HEK293 (cell line): ENCODE measurements around the gene UBXN1.
"Not testable (repeated sequence)": the region's sequence is repeated elsewhere in the genome, so short reads cannot be mapped to it uniquely, and the experiment has no call there.

Experiments
- CTCF ChIA-PET: fragments of 350-600 bp; formaldehyde crosslinking; extraction: SDS; loops from one replicate; lab custom pipeline; 2021; ENCODE audit warnings: antibody characterized with exemption; lab: Yijun Ruan, JAX
- POLR2A ChIA-PET: fragments of 300-600 bp; formaldehyde crosslinking; extraction: SDS; loops from one replicate; lab custom pipeline; 2020; ENCODE audit warnings: antibody characterized with exemption, inconsistent platforms; lab: Yijun Ruan, JAX
- H3K27ac ChIP-seq: fragments of 200-500 bp; sonication (Bioruptor generic); 2 replicates; pipeline ENCODE4 v1.5.1; 2014; ENCODE audit warnings: low read depth, low read length, control low read depth, inconsistent platforms; ENCODE audit errors: extremely low read depth
- H3K36me3 ChIP-seq, 2 experiments: fragments of 200-500 bp in 1 of 2; sonication (Bioruptor generic) in 1 of 2; 1 replicate in 1 of 2; 2 replicates in 1 of 2; pipeline ENCODE4 v1.5.1; 2014 to 2017; ENCODE audit warnings: inconsistent platforms in 2 of 2, low read length in 2 of 2; ENCODE audit not compliant: control insufficient read depth in 2 of 2, insufficient read depth in 1 of 2
- H3K4me1 ChIP-seq: fragments of 200-500 bp; sonication (Bioruptor generic); 2 replicates; pipeline ENCODE4 v1.5.1; 2014; ENCODE audit warnings: mild to moderate bottlenecking, low read length, inconsistent platforms; ENCODE audit not compliant: control insufficient read depth, insufficient read depth
- H3K4me3 ChIP-seq: 2 replicates; pipeline ENCODE4 v1.5.1; 2011; ENCODE audit warnings: low read depth, mild to moderate bottlenecking, control low read depth, low read length, moderate library complexity
- H3K9me3 ChIP-seq: fragments of 200-500 bp; sonication (Bioruptor generic); 2 replicates; pipeline ENCODE4 v1.5.1; 2014; ENCODE audit warnings: low read depth, low read length, inconsistent platforms; ENCODE audit not compliant: control insufficient read depth, insufficient read depth
- GLI2 ChIP-seq: fragments of 450-650 bp; formaldehyde crosslinking; IDR thresholded peaks from 2 replicates; pipeline ENCODE4; 2017; ENCODE audit warnings: missing biosample characterization, missing genetic modification characterization, low read depth, borderline replicate concordance
- GLIS2 ChIP-seq: fragments of 450-650 bp; formaldehyde crosslinking; IDR thresholded peaks from 2 replicates; pipeline ENCODE4 v1.5.1; 2016; ENCODE audit warnings: missing biosample characterization, missing genetic modification characterization
- KLF9 ChIP-seq: fragments of 450-650 bp; formaldehyde crosslinking; IDR thresholded peaks from 2 replicates; pipeline ENCODE4 v1.5.1; 2016; ENCODE audit warnings: missing biosample characterization, missing genetic modification characterization, low read depth
- MEIS1 ChIP-seq: sonication (generic); formaldehyde crosslinking; IDR thresholded peaks from 2 replicates; pipeline ENCODE4 v1.8.1; 2022; ENCODE audit warnings: missing genetic modification reagents, mild to moderate bottlenecking, borderline replicate concordance
- SP3 ChIP-seq: fragments of 450-650 bp; formaldehyde crosslinking; IDR thresholded peaks from 2 replicates; pipeline ENCODE4 v1.5.1; 2016; ENCODE audit warnings: missing biosample characterization, missing genetic modification characterization
- TRIM28 ChIP-seq: IDR thresholded peaks from 2 replicates; pipeline ENCODE4 v1.6.1; 2011; ENCODE audit warnings: low read length, control low read depth, borderline replicate concordance
- YY1 ChIP-seq: fragments of 450-650 bp; formaldehyde crosslinking; IDR thresholded peaks from 2 replicates; pipeline ENCODE4 v1.5.1; 2018; ENCODE audit warnings: missing biosample characterization, missing genetic modification characterization
- ZBTB17 ChIP-seq: fragments of 450-650 bp; formaldehyde crosslinking; IDR thresholded peaks from 2 replicates; pipeline ENCODE4 v1.5.1; 2016; ENCODE audit warnings: missing biosample characterization, missing genetic modification characterization
- ZIC2 ChIP-seq: fragments of 450-650 bp; formaldehyde crosslinking; IDR thresholded peaks from 2 replicates; pipeline ENCODE4 v1.5.1; 2016; ENCODE audit warnings: missing biosample characterization, missing genetic modification characterization
- ZNF114 ChIP-seq: fragments of 450-650 bp; formaldehyde crosslinking; IDR thresholded peaks from 2 replicates; pipeline ENCODE4 v1.5.0; 2017; ENCODE audit warnings: missing biosample characterization, missing genetic modification characterization
- ZNF416 ChIP-seq: fragments of 450-650 bp; formaldehyde crosslinking; IDR thresholded peaks from 2 replicates; pipeline ENCODE4 v1.5.1; 2016; ENCODE audit warnings: missing biosample characterization, missing genetic modification characterization
- ZNF514 ChIP-seq: fragments of 450-650 bp; formaldehyde crosslinking; IDR thresholded peaks from 2 replicates; pipeline ENCODE4 v1.5.1; 2016; ENCODE audit warnings: missing biosample characterization, missing genetic modification characterization
- ZNF521 ChIP-seq: fragments of 450-650 bp; formaldehyde crosslinking; IDR thresholded peaks from 2 replicates; pipeline ENCODE4 v1.5.1; 2017; ENCODE audit warnings: missing biosample characterization, mild to moderate bottlenecking, missing genetic modification characterization
- ZNF558 ChIP-seq: fragments of 450-650 bp; formaldehyde crosslinking; IDR thresholded peaks from 2 replicates; pipeline ENCODE4 v1.5.1; 2016; ENCODE audit warnings: missing biosample characterization, missing genetic modification characterization
- ZNF560 ChIP-seq: fragments of 450-650 bp; formaldehyde crosslinking; IDR thresholded peaks from 2 replicates; pipeline ENCODE4 v1.5.1; 2017; ENCODE audit warnings: missing biosample characterization, missing genetic modification characterization, borderline replicate concordance
- ZNF645 ChIP-seq: fragments of 450-650 bp; formaldehyde crosslinking; IDR thresholded peaks from 2 replicates; pipeline ENCODE4; 2016; ENCODE audit warnings: missing biosample characterization, missing genetic modification characterization
- ZNF843 ChIP-seq: fragments of 450-650 bp; formaldehyde crosslinking; IDR thresholded peaks from 2 replicates; pipeline ENCODE4 v1.5.1; 2016; ENCODE audit warnings: missing biosample characterization, missing genetic modification characterization
- ZSCAN23 ChIP-seq: fragments of 450-650 bp; formaldehyde crosslinking; IDR thresholded peaks from 2 replicates; pipeline ENCODE4 v1.5.1; 2016; ENCODE audit warnings: missing biosample characterization, missing genetic modification characterization
- ZSCAN4 ChIP-seq: fragments of 450-650 bp; formaldehyde crosslinking; IDR thresholded peaks from 2 replicates; pipeline ENCODE4 v1.5.1; 2017; ENCODE audit warnings: missing biosample characterization, missing genetic modification characterization
- TF ChIP-seq, protein P1 (sequence below): fragments of 450-650 bp; formaldehyde crosslinking; IDR thresholded peaks from 2 replicates; pipeline ENCODE4 v1.5.1; 2016; ENCODE audit warnings: missing biosample characterization, missing genetic modification characterization
- TF ChIP-seq, protein P2 (sequence below): fragments of 450-650 bp; formaldehyde crosslinking; IDR thresholded peaks from 2 replicates; pipeline ENCODE4 v1.5.1; 2016; ENCODE audit warnings: missing biosample characterization, missing genetic modification characterization, low read depth
- TF ChIP-seq, protein P3 (sequence below): fragments of 450-650 bp; formaldehyde crosslinking; IDR thresholded peaks from 2 replicates; pipeline ENCODE4 v1.5.1; 2016; ENCODE audit warnings: missing biosample characterization, missing genetic modification characterization
- TF ChIP-seq, protein P4 (sequence below): fragments of 450-650 bp; formaldehyde crosslinking; IDR thresholded peaks from 2 replicates; pipeline ENCODE4 v1.5.1; 2017; ENCODE audit warnings: missing biosample characterization, missing genetic modification characterization

UBXN1 gene

GRCh38 chr11:62705413-62705812, 26.5 kb upstream of the UBXN1 start:
- peak overlapping the region; percentile 62 for H3K4me3 ChIP-seq
- H3K4me1 ChIP-seq = peaks cover 3% of the 10 kb centered on the region; the same call in 1 of the 2 replicates
- peak overlapping the region; percentile 51; the same call in 1 of the 2 replicates for H3K27ac ChIP-seq
- TF ChIP-seq ZNF560 (tag by site-specific recombination) (no peak), YY1 (tag by site-specific recombination) (no peak), ZNF114 (tag by site-specific recombination) (no peak), ZBTB17 (tag by site-specific recombination) (no peak), ZNF558 (no peak), GLI2 (no peak), ZNF843 (no peak), ZNF416 (no peak), KLF9 (tag by site-specific recombination) (no peak), TRIM28 (no peak), ZIC2 (tag by site-specific recombination) (no peak)
- TF ChIP-seq, protein P1, sequence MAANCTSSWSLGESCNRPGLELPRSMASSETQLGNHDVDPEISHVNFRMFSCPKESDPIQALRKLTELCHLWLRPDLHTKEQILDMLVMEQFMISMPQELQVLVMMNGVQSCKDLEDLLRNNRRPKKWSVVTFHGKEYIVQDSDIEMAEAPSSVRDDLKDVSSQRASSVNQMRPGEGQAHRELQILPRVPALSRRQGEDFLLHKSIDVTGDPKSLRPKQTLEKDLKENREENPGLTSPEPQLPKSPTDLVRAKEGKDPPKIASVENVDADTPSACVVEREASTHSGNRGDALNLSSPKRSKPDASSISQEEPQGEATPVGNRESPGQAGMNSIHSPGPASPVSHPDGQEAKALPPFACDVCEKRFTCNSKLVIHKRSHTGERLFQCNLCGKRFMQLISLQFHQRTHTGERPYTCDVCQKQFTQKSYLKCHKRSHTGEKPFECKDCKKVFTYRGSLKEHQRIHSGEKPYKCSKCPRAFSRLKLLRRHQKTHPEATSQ (tag by site-specific recombination) = no peak
- TF ChIP-seq, protein P2, sequence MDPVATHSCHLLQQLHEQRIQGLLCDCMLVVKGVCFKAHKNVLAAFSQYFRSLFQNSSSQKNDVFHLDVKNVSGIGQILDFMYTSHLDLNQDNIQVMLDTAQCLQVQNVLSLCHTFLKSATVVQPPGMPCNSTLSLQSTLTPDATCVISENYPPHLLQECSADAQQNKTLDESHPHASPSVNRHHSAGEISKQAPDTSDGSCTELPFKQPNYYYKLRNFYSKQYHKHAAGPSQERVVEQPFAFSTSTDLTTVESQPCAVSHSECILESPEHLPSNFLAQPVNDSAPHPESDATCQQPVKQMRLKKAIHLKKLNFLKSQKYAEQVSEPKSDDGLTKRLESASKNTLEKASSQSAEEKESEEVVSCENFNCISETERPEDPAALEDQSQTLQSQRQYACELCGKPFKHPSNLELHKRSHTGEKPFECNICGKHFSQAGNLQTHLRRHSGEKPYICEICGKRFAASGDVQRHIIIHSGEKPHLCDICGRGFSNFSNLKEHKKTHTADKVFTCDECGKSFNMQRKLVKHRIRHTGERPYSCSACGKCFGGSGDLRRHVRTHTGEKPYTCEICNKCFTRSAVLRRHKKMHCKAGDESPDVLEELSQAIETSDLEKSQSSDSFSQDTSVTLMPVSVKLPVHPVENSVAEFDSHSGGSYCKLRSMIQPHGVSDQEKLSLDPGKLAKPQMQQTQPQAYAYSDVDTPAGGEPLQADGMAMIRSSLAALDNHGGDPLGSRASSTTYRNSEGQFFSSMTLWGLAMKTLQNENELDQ = no peak
- TF ChIP-seq, protein P3, sequence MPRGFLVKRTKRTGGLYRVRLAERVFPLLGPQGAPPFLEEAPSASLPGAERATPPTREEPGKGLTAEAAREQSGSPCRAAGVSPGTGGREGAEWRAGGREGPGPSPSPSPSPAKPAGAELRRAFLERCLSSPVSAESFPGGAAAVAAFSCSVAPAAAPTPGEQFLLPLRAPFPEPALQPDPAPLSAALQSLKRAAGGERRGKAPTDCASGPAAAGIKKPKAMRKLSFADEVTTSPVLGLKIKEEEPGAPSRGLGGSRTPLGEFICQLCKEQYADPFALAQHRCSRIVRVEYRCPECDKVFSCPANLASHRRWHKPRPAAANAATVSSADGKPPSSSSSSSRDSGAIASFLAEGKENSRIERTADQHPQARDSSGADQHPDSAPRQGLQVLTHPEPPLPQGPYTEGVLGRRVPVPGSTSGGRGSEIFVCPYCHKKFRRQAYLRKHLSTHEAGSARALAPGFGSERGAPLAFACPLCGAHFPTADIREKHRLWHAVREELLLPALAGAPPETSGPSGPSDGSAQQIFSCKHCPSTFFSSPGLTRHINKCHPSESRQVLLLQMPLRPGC (tag by site-specific recombination) = no peak
- TF ChIP-seq, protein P4, sequence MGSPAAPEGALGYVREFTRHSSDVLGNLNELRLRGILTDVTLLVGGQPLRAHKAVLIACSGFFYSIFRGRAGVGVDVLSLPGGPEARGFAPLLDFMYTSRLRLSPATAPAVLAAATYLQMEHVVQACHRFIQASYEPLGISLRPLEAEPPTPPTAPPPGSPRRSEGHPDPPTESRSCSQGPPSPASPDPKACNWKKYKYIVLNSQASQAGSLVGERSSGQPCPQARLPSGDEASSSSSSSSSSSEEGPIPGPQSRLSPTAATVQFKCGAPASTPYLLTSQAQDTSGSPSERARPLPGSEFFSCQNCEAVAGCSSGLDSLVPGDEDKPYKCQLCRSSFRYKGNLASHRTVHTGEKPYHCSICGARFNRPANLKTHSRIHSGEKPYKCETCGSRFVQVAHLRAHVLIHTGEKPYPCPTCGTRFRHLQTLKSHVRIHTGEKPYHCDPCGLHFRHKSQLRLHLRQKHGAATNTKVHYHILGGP (tag by site-specific recombination) = no peak
- POLR2A ChIA-PET = interaction anchor here (0.8 to 3.7 kb wide), 15 partner anchors 10 to 150 kb away, joined by 3 to 34 read pairs (median 13); partner anchors contain the start of genes C11orf98, CSKMT, HNRNPUL2 and LBHD1
- no peaks in the 10 kb centered on the region for H3K9me3 ChIP-seq
- peaks cover 15 to 89% of the 10 kb centered on the region in 2 experiments for H3K36me3 ChIP-seq
- CTCF ChIA-PET = interaction anchor here (0.7 to 2.1 kb wide), 6 partner anchors 8 to 98 kb away, joined by 3 to 7 read pairs (median 3); no protein-coding TSS in a partner anchor

GRCh38 chr11:62703921-62704320, 25.0 kb upstream of the UBXN1 start:
- H3K36me3 ChIP-seq = peaks cover 15 to 83% of the 10 kb centered on the region in 2 experiments
- not testable (repeated sequence) for H3K4me3 ChIP-seq, H3K9me3 ChIP-seq, H3K4me1 ChIP-seq, H3K27ac ChIP-seq
- ChIA-PET CTCF (interaction anchor here (0.6 to 1.6 kb wide), 4 partner anchors 10 to 1133 kb away, joined by 3 to 12 read pairs (median 4); partner anchors contain the start of gene TMEM179B), POLR2A (interaction anchor here (0.6 to 1.8 kb wide), 4 partner anchors 15 to 1676 kb away, joined by 4 to 10 read pairs (median 5); partner anchors contain the start of genes C11orf98, CSKMT and LRRN4CL)

DNA sequence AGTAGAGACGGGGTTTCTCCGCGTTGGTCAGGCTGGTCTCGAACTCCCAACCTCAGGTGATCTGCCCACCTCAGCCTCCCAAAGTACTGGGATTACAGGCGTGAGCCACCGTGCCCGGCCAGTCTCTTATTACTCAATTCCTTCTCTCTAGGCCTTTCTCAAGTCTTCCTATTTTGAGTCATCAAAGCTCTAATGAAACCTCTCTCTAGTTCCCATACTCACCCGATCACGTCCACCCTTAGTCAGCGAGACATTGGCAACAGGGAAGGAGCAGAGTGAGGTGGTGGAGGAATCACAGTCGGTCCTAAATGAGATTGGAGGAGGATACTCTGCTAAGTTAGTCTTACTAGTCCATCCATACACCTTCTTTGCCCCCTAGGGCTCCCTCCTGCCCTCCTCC, 23.4 kb upstream of the UBXN1 start:
- CTCF ChIA-PET = interaction anchor here (0.7 to 1.7 kb wide), 3 partner anchors 8 to 21 kb away, joined by 7 to 12 read pairs (median 8); partner anchors contain the start of gene LRRN4CL
- H3K27ac ChIP-seq = no peak overlapping the region
- POLR2A ChIA-PET = interaction anchor here (0.6 to 1.8 kb wide), 2 partner anchors 11 to 37 kb away, joined by 3 to 4 read pairs; partner anchors contain the start of genes C11orf98 and CSKMT
- no peak overlapping the region for H3K4me3 ChIP-seq
- H3K9me3 ChIP-seq = no peaks in the 10 kb centered on the region
- H3K36me3 ChIP-seq = peaks cover 15 to 71% of the 10 kb centered on the region in 2 experiments
- H3K4me1 ChIP-seq = peaks cover 3% of the 10 kb centered on the region; the same call in 1 of the 2 replicates
- TF ChIP-seq ZNF645 (tag by site-specific recombination) (no peak), SP3 (no peak), ZNF521 (tag by site-specific recombination) (no peak), ZNF560 (tag by site-specific recombination) (no peak), ZNF514 (tag by site-specific recombination) (no peak), MEIS1 (CRISPR knock-in tag) (no peak), ZSCAN23 (tag by site-specific recombination) (no peak), ZSCAN4 (tag by site-specific recombination) (no peak), GLIS2 (tag by site-specific recombination) (no peak)
